HepG2 (cell line): ENCODE results near the gene GJC2. TPM values are rescaled to one million over a fixed set of nuclear protein-coding genes. Genes with fewer than 3 reads are reported as not detected.

Experiments
- ATAC-seq: fragments of 200-7000 bp; cut with Tn5 transposase; 3 replicates; pipeline ENCODE4 v1.9.1; 2020; ENCODE audit warnings: mild to moderate bottlenecking, moderate library complexity
- BruUV-seq: library from RNA; stranded (reverse); fragments of 400-500 nt; replicated peaks from 2 replicates; lab custom pipeline; 2021; lab: Mats Ljungman, UMichigan
- CTCF ChIA-PET: fragments of 300-600 bp; formaldehyde crosslinking; extraction: SDS; loops from one replicate; lab custom pipeline; 2021; ENCODE audit warnings: low total read pairs, inconsistent platforms, low intra/inter-chr PET ratio; lab: Yijun Ruan, JAX
- POLR2A ChIA-PET: fragments of 350-600 bp; sonication (Branson Sonifier 250); formaldehyde crosslinking; loops from one replicate; lab custom pipeline; 2020; ENCODE audit warnings: antibody characterized with exemption, inconsistent platforms; lab: Yijun Ruan, JAX
- DNase-seq: peaks from one replicate; pipeline ENCODE4 v3.0.0-alpha.2; 2015; ENCODE audit warnings: low spot score
- FAIRE-seq: peaks from 3 replicates; lab custom pipeline; 2011; peaks lifted over from hg19 to GRCh38; lab: Jason Lieb, UNC
- H2AFZ ChIP-seq: one replicate; pipeline ENCODE4 v1.6.1; 2011; ENCODE audit warnings: low read length, inconsistent platforms
- H3K27ac ChIP-seq: fragments of 300-600 bp; 3 replicates; pipeline ENCODE4 v1.8.0; 2011; ENCODE audit warnings: mixed run types, mild to moderate bottlenecking, mixed read lengths, low read length, inconsistent platforms; ENCODE audit not compliant: insufficient read depth; ENCODE audit errors: extremely low read length
- H3K27me3 ChIP-seq, 2 experiments: fragments of 200-600 bp in 1 of 2; 2 replicates in 1 of 2; 3 replicates in 1 of 2; pipeline versions ENCODE4 v1.6.0 to v1.8.0; 2011; ENCODE audit warnings: low read length in 2 of 2, mild to moderate bottlenecking in 2 of 2, moderate library complexity in 2 of 2, inconsistent platforms in 1 of 2; ENCODE audit not compliant: insufficient read depth in 2 of 2, control insufficient read depth in 1 of 2
- H3K36me3 ChIP-seq, 2 experiments: fragments of 200-600 bp in 1 of 2; replicated peaks in 1 of 2; 2 replicates in 1 of 2; 3 replicates in 1 of 2; pipeline versions ENCODE4 v1.5.1 to v1.8.0; 2011; ENCODE audit warnings: low read length in 2 of 2, inconsistent platforms in 1 of 2; ENCODE audit not compliant: insufficient read depth in 2 of 2, control insufficient read depth in 1 of 2
- H3K4me1 ChIP-seq: 2 replicates; pipeline ENCODE4 v1.5.1; 2012; ENCODE audit warnings: low read length, inconsistent platforms; ENCODE audit not compliant: insufficient read depth
- H3K4me2 ChIP-seq: 2 replicates; pipeline ENCODE4 v1.6.0; 2011; ENCODE audit warnings: low read depth, low read length, inconsistent platforms
- H3K4me3 ChIP-seq, 3 experiments: fragments of 200-600 bp in 1 of 3; sonication (generic), shearing (Covaris generic) in 1 of 3; replicated peaks in 1 of 3; 2 replicates each; pipeline ENCODE4 v1.5.1; 2011 to 2016; ENCODE audit warnings: low read length in 3 of 3, inconsistent platforms in 2 of 3, low read depth in 2 of 3, mild to moderate bottlenecking in 2 of 3, control low read depth in 1 of 3, mixed read lengths in 1 of 3; ENCODE audit not compliant: insufficient read depth in 1 of 3
- H3K79me2 ChIP-seq: one replicate; pipeline ENCODE4 v1.6.1; 2011; ENCODE audit warnings: low read length, inconsistent platforms; ENCODE audit not compliant: insufficient read depth
- H3K9ac ChIP-seq: 2 replicates; pipeline ENCODE4 v1.6.0; 2011; ENCODE audit warnings: mild to moderate bottlenecking, low read depth, low read length, inconsistent platforms; ENCODE audit not compliant: insufficient read depth
- H3K9me3 ChIP-seq: 2 replicates; pipeline ENCODE4 v1.5.1; 2012; ENCODE audit warnings: mild to moderate bottlenecking, low read length
- H4K20me1 ChIP-seq: 2 replicates; pipeline ENCODE4 v1.6.0; 2011; ENCODE audit warnings: inconsistent platforms, mild to moderate bottlenecking, low read length, moderate library complexity; ENCODE audit not compliant: insufficient read depth
- AGO1 ChIP-seq: fragments of 200-400 bp; formaldehyde crosslinking; IDR thresholded peaks from 2 replicates; pipeline ENCODE4 v1.6.1; 2017; ENCODE audit warnings: mild to moderate bottlenecking, low read depth, low read length, moderate library complexity; ENCODE audit not compliant: poor library complexity, severe bottlenecking
- DRAP1 ChIP-seq: IDR thresholded peaks from 2 replicates; pipeline ENCODE4 v1.6.1; 2016; ENCODE audit warnings: missing genetic modification reagents, missing compliant biosample characterization
- EED ChIP-seq: sonication (generic); formaldehyde crosslinking; IDR thresholded peaks from 2 replicates; pipeline ENCODE4 v1.5.0; 2020; ENCODE audit warnings: mild to moderate bottlenecking, missing genetic modification reagents
- HNF4A ChIP-seq: sonication (generic); formaldehyde crosslinking; IDR thresholded peaks from 2 replicates; pipeline ENCODE4 v1.4.0; 2020; ENCODE audit warnings: missing genetic modification reagents
- HNRNPL ChIP-seq: fragments of 200-400 bp; formaldehyde crosslinking; IDR thresholded peaks from 2 replicates; pipeline ENCODE4 v1.6.1; 2017; ENCODE audit warnings: mild to moderate bottlenecking, low read depth, low read length
- KAT8 ChIP-seq: IDR thresholded peaks from 2 replicates; pipeline ENCODE4 v1.6.1; 2016; ENCODE audit warnings: missing genetic modification reagents, missing compliant biosample characterization
- MTA1 ChIP-seq: sonication (generic); formaldehyde crosslinking; IDR thresholded peaks from 2 replicates; pipeline ENCODE4 v1.4.0; 2020; ENCODE audit warnings: missing genetic modification reagents, mild to moderate bottlenecking, borderline replicate concordance
- MXI1 ChIP-seq: IDR thresholded peaks from 3 replicates; pipeline ENCODE4 v1.6.1; 2012; ENCODE audit warnings: low read depth, low read length, inconsistent platforms, borderline replicate concordance
- NBN ChIP-seq: fragments of 450-650 bp; conservative IDR thresholded peaks from 2 replicates; pipeline ENCODE4 v1.6.1; 2017
- SNAPC2 ChIP-seq: sonication (generic); formaldehyde crosslinking; IDR thresholded peaks from 2 replicates; pipeline ENCODE4 v1.8.1; 2022; ENCODE audit warnings: mild to moderate bottlenecking, missing genetic modification reagents
- ZBTB7A ChIP-seq: sonication (generic); formaldehyde crosslinking; IDR thresholded peaks from 2 replicates; pipeline ENCODE4 v1.8.0; 2022; ENCODE audit warnings: mild to moderate bottlenecking, missing genetic modification reagents
- ZNF17 ChIP-seq: sonication (generic); formaldehyde crosslinking; IDR thresholded peaks from 2 replicates; pipeline ENCODE4 v1.5.0; 2020; ENCODE audit warnings: mild to moderate bottlenecking, missing genetic modification reagents
- ZNF281 ChIP-seq: sonication (generic); formaldehyde crosslinking; IDR thresholded peaks from 2 replicates; pipeline ENCODE4 v1.4.0; 2020; ENCODE audit warnings: missing genetic modification reagents, borderline replicate concordance
- ZNF558 ChIP-seq: sonication (generic); formaldehyde crosslinking; IDR thresholded peaks from 2 replicates; pipeline ENCODE4 v1.9.0; 2022; ENCODE audit warnings: mild to moderate bottlenecking, missing genetic modification reagents, borderline replicate concordance
- ZSCAN25 ChIP-seq: sonication (generic); formaldehyde crosslinking; IDR thresholded peaks from 2 replicates; pipeline ENCODE4 v1.8.0; 2022; ENCODE audit warnings: mild to moderate bottlenecking, missing genetic modification reagents
- WGBS: methylation state at CpG from one replicate; pipeline ENCODE4 v1.1.6; 2017; ENCODE audit warnings: low lambda C conversion rate; 5-methylcytosine and 5-hydroxymethylcytosine counted together
- in situ Hi-C: cut with HindIII; loops from 2 replicates; pipeline ENCODE4 v1.10.0; 2017; ENCODE audit warnings: low pct_unique_long_range_greater_than_20kb; ENCODE audit not compliant: extremely low pct_ligation_motif_present
- intact Hi-C: fragments of 100-400 bp; cut with micrococcal nuclease; formaldehyde crosslinking; loops from one replicate; pipeline ENCODE4 v1.10.0; 2022; ENCODE audit not compliant: unreplicated experiment
- polyA plus RNA-seq, 8 experiments: library from polyadenylated mRNA; depleted of rRNA in 3 of 8; stranded (reverse) in 7 of 8; unstranded in 1 of 8; fragments of >200 nt; fragmentation: Illumina TruSeq in 4 of 8; extraction: Trizol in 4 of 8; gene quantifications; 2 replicates each; pipeline versions ENCODE4 v1.2.1 to v1.2.3, GENCODE V29; 2011 to 2016; ENCODE audit warnings: low read depth in 4 of 8, missing spikeins in 1 of 8, mixed read lengths in 1 of 8; ENCODE audit not compliant: insufficient read depth in 1 of 8
- total RNA-seq, 5 experiments: library from RNA; depleted of rRNA; stranded (reverse); fragments of >200 nt; fragmentation: Illumina TruSeq; extraction: Trizol; gene quantifications; 2 replicates each; pipeline ENCODE4 v1.2.3, GENCODE V29; 2016; ENCODE audit warnings: low read depth in 1 of 5

The GJC2 gene
- total and polyA plus RNA-seq, 2 of the 13 experiments (the other 11 are each of a cell fraction or from before 2014, with no cell fraction given): 1.6 to 3.8 TPM

GRCh38 chr1:228149406-228150119 is at the start of gene GJC2 (continued):
- no peak for TF ChIP-seq MTA1 (CRISPR knock-in tag)
- peak; percentile 99 for TF ChIP-seq ZSCAN25
- TF ChIP-seq ZNF558: 0 out of 2 replicates have a peak, but pooled peaks have one; percentile 25
- peak; percentile 74; the same call in 1 of the 2 replicates for TF ChIP-seq ZNF281 (CRISPR knock-in tag)
- no peak for TF ChIP-seq EED (CRISPR knock-in tag)
- TF ChIP-seq NBN: no peak
- TF ChIP-seq ZBTB7A (CRISPR knock-in tag): no peak

- H3K27ac ChIP-seq: no peak overlapping the region
- 82% methylated on average over 6 of the region's 12 CpGs for WGBS
- POLR2A ChIA-PET: interaction anchor here (0.7 to 1.6 kb wide), 3 partner anchors 8 to 19 kb away, joined by 3 to 5 read pairs (median 3); partner anchors contain the start of genes ARF1 and MRPL55
- TF ChIP-seq DRAP1 (CRISPR knock-in tag) (no peak), AGO1 (peak; percentile 66), SNAPC2 (no peak), MXI1 (no peak), ZNF17 (CRISPR knock-in tag) (no peak), HNRNPL (0 out of 2 replicates have a peak, but pooled peaks have one; percentile 42), KAT8 (CRISPR knock-in tag) (no peak), HNF4A (CRISPR knock-in tag) (no peak)
Measured at GRCh38 chr1:228100822-228101613, 48.7 kb upstream of the GJC2 start.

More at GRCh38 chr1:228100822-228101613, 48.7 kb upstream of the GJC2 start:
- FAIRE-seq (no peak), DNase-seq (no peak), ATAC-seq (no peak)
- Histone ChIP-seq H3K79me2 (peaks cover 36% of the 10 kb centered on the region), H4K20me1 (peaks cover 47% of the 10 kb centered on the region), H3K4me3 (peak overlapping the region in 1 of 3 experiments; percentile 82; a peak in 2 of 6 replicates), H3K4me2 (peak overlapping the region; percentile 69; the same call in 1 of the 2 replicates), H3K27me3 (no peaks in the 10 kb centered on the region; a peak in 1 of 5 replicates), H2AFZ (no peak overlapping the region), H3K9me3 (no peaks in the 10 kb centered on the region), H3K4me1 (peaks cover 28% of the 10 kb centered on the region), H3K36me3 (peaks cover 14 to 32% of the 10 kb centered on the region in 2 experiments; a peak in 4 of 5 replicates), H3K9ac (no peak overlapping the region)
- CTCF ChIA-PET: no interaction called here
- in situ Hi-C loops: no loop called here
- TSS peak; percentile 50 for BruUV-seq
- intact Hi-C loops: no loop called here
